Thoracic aorta (tissue), 2 donors: ENCODE results near the gene SHLD2. TPM values are rescaled to one million over a fixed set of nuclear protein-coding genes. Genes with fewer than 3 reads are reported as not detected.
A peak's percentile ranks its signal among the peaks of the same experiment; 100 is the strongest.
"Not testable (repeated sequence)": the region's sequence is repeated elsewhere in the genome, so short reads cannot be mapped to it uniquely, and the experiment has no call there.

Experiments
- ATAC-seq: fragments of 150-250 bp; one replicate; pipeline ENCODE4 v1.8.0; 2017; ENCODE audit warnings: low read depth; ENCODE audit not compliant: insufficient number of reproducible peaks, low FRiP score
- DNase-seq: peaks from one replicate; pipeline ENCODE4 v3.0.0-alpha.2; 2020; ENCODE audit warnings: low spot score
- H3K27ac ChIP-seq, 2 donors: fragments of 200-600 bp; sonication (generic); 1 replicate in 1 of 2; 2 replicates in 1 of 2; pipeline ENCODE4 v1.5.1; 2016; ENCODE audit warnings: mild to moderate bottlenecking in 2 of 2, moderate library complexity in 2 of 2
- H3K27me3 ChIP-seq: fragments of 200-600 bp; sonication (generic); replicated peaks from 2 replicates; pipeline ENCODE4 v1.6.0; 2016; ENCODE audit warnings: mild to moderate bottlenecking; ENCODE audit not compliant: insufficient read depth
- H3K36me3 ChIP-seq: fragments of 200-600 bp; sonication (generic); one replicate; pipeline ENCODE4 v1.5.1; 2016
- H3K4me1 ChIP-seq, 2 donors: fragments of 200-600 bp; sonication (generic); 1 replicate in 1 of 2; 2 replicates in 1 of 2; pipeline versions ENCODE4 v1.5.1 to v1.6.0; 2016; ENCODE audit warnings: low read depth in 2 of 2, mild to moderate bottlenecking in 1 of 2; ENCODE audit not compliant: control insufficient read depth in 1 of 2
- H3K4me3 ChIP-seq: fragments of 200-600 bp; sonication (generic); 2 replicates; pipeline ENCODE4 v1.5.1; 2016; ENCODE audit warnings: mild to moderate bottlenecking
- H3K9me3 ChIP-seq: fragments of 200-600 bp; sonication (generic); 2 replicates; pipeline ENCODE4 v1.5.1; 2016
- CTCF ChIP-seq: fragments of 200-600 bp; sonication (generic); IDR thresholded peaks from one replicate; pipeline ENCODE4 v1.5.1; 2019; ENCODE audit warnings: antibody characterized with exemption
- total RNA-seq, 2 donors: library from RNA; depleted of rRNA; stranded (reverse); fragments of >200 nt; gene quantifications; one replicate each; pipeline versions ENCODE4 v1.1.0 to v1.2.3, GENCODE V29; 2016

SHLD2 gene
- total RNA-seq, 2 donors from 2014 or later = 18.1 to 28.9 TPM

GRCh38 chr10:87137478-87137877 is 42.5 kb downstream of the SHLD2 start:
- not testable (repeated sequence) for H3K27ac ChIP-seq, DNase-seq, H3K4me3 ChIP-seq, H3K27me3 ChIP-seq, ATAC-seq, H3K36me3 ChIP-seq, H3K4me1 ChIP-seq, H3K9me3 ChIP-seq

DNA sequence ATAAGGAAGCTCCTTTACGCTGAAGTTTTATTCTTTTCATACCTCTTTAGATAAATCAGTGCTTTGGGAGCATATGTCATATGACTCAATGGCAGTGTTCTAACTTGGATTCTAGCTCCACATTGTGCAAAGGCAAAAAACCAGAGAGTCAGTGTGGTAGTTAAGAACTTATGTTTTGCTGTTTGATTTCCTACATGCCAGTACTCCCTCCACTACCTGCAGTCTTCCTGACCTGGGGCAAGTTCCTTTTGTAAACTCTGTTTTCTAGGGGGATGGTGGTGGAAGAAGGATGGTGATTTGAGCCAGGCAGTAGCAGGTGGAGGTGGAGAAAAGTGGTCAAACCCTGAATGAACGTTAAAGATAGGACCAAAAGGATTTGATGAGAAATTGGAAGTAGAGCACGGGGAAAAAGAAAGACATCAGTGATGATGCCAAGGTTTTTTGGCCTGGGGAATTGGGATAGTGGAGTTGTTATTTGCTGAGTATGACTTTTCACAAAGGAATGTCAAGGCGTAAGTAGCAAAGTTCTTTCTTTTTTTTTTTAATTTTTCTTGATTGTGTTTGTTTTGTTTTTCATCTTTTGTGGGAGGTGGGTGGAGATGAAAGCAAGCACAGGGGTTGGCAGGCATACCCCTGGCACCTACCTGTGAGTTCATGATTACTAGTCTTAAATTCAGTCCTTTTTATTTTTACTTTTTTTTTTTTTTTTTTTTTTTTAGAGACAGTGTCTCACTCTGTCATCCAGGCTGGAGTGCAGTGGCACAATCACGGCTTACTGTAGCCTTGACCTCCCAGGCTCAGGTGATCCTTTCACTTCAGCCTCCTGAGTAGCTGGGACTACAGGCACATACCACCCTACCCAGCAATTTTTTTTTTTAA is 47.5 kb downstream of the SHLD2 start:
- H3K27me3 ChIP-seq, H3K4me3 ChIP-seq, H3K4me1 ChIP-seq, H3K36me3 ChIP-seq, DNase-seq, ATAC-seq, H3K9me3 ChIP-seq: not testable (repeated sequence)
- peak overlapping the region in 1 of 2 donors; percentile 17 for H3K27ac ChIP-seq

GRCh38 chr10:87143109-87143418 is 48.1 kb downstream of the SHLD2 start:
- not testable (repeated sequence) for H3K4me1 ChIP-seq, H3K4me3 ChIP-seq, H3K27me3 ChIP-seq, ATAC-seq, H3K9me3 ChIP-seq, DNase-seq, H3K36me3 ChIP-seq
- peak overlapping the region in 1 of 2 donors; percentile 17 for H3K27ac ChIP-seq

DNA sequence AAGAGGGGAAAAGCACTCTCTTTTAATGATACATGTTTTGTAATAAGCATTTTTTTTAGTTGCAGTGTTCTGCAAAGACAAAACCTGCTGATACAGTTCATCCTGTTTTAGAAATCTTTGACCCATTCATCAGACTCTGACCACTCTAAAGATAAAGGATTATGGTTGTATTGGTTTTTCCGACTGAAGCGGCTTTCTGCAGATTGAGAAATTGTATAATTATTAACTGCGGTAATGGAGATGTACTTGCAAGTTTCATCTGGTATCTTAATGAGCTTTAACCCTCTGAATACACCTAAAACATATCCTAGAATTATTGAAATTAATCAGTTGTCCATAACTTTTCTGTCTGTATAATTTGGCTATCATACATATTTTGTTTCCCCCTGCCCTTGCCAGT is 50.6 kb downstream of the SHLD2 start:
- H3K9me3 ChIP-seq, ATAC-seq: not testable (repeated sequence)

DNA sequence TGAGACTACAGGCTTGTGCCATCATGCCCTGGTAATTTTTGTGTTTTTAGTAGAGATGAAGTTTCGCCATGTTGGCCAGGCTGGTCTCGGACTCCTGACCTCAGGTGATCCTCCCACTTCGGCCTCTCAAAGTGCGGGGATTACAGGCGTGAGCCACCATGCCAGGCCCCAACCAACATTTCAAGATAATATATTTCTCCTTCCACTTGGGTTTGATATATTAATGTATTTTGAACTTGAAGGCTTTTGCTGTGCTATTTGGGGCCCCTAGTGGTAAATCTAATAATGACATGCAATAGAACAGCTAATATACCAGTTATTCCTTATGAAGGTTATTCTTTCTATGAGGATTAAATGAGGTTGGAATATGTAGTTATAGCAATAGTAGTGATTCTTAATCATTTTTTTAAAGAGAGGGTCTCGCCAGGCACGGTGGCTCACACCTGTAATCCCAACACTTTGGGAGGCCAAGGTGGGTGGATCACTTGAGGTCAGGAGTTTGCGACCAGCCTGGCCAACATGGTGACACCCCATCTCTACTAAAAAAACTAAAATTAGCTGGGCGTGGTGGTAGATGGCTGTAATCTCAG is 54.1 kb downstream of the SHLD2 start:
- not testable (repeated sequence) for H3K27me3 ChIP-seq, H3K36me3 ChIP-seq, ATAC-seq, H3K27ac ChIP-seq, H3K4me3 ChIP-seq, DNase-seq, H3K9me3 ChIP-seq, H3K4me1 ChIP-seq
- TF ChIP-seq CTCF = peak; percentile 23

More for the DNA sequence above, 50.6 kb downstream of the SHLD2 start:
- not testable (repeated sequence) for H3K4me3 ChIP-seq, H3K36me3 ChIP-seq, DNase-seq, H3K4me1 ChIP-seq, H3K27me3 ChIP-seq, H3K27ac ChIP-seq

GRCh38 chr10:87151516-87151915 is 56.5 kb downstream of the SHLD2 start:
- H3K4me3 ChIP-seq, H3K27ac ChIP-seq, H3K4me1 ChIP-seq, DNase-seq, H3K27me3 ChIP-seq, ATAC-seq, H3K9me3 ChIP-seq, H3K36me3 ChIP-seq: not testable (repeated sequence)

DNA sequence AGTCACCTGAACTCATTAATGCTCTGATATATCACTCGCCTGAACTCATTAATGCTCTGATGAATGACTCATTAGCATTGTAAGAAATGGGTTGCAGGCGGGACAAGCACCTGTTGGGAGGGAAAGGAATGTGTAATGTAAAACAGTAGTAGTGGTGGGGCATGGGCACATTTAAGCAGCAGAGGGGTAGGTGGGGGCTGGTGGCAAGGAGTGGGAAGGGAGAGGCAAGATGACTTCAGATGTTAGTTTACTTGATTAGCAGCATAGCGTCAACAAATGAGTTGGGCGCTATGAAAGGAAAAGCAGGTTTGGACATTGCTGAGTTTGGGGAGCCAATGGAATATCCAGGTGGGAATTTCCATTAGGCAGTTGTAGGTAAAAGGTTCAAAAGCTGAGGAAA is 61.8 kb downstream of the SHLD2 start:
- not testable (repeated sequence) for H3K4me1 ChIP-seq, H3K4me3 ChIP-seq, H3K27ac ChIP-seq, H3K36me3 ChIP-seq, DNase-seq, ATAC-seq, H3K27me3 ChIP-seq, H3K9me3 ChIP-seq

DNA sequence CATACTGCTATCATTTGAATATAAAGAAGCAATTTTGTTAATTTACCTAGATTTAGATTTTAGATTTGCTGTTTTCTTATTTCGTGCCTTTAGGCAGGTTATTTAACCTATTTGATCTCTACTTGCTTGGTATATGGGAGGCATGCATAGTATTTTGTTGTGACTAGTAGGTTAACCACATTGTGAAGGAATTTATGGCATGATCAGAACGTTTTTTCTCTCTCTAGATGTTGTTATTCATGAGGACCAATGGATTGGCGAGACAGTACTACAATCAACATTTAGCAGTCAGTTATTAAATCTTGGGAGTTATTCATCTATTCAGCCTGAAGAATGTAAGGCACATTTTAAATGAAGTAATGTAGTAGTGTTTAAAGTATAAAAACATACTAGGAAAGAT is 62.8 kb downstream of the SHLD2 start:
- not testable (repeated sequence) for H3K27me3 ChIP-seq, H3K4me1 ChIP-seq, H3K4me3 ChIP-seq, DNase-seq, ATAC-seq, H3K9me3 ChIP-seq, H3K27ac ChIP-seq, H3K36me3 ChIP-seq

DNA sequence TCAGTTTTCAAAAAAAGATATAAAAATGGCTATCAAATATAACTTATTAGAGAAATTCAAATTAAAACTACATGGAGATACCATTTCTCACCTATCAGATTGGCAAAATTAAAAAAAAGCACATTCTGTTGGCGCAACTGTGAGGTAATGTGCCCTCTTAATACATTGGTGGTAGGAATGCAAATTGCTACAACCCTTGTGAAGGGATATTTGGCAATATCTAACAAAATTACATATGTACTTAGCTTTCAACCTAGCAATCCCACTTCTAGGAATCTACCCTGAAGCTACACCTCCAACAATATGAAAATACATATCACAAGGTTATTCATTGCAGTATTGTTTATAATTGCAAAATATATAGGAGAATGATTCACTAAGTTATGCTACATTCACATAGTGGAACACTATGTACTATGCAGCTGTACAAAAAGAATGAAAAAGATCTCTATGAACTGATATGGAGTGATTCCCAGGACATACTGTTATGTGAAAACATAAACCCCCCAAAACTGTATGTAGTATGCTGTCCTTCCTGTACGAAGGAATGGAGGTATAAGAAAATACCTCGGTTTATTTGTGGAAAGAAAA is 67.8 kb downstream of the SHLD2 start:
- H3K27me3 ChIP-seq, H3K4me3 ChIP-seq, H3K9me3 ChIP-seq, H3K4me1 ChIP-seq, H3K27ac ChIP-seq, ATAC-seq, H3K36me3 ChIP-seq, DNase-seq: not testable (repeated sequence)

DNA sequence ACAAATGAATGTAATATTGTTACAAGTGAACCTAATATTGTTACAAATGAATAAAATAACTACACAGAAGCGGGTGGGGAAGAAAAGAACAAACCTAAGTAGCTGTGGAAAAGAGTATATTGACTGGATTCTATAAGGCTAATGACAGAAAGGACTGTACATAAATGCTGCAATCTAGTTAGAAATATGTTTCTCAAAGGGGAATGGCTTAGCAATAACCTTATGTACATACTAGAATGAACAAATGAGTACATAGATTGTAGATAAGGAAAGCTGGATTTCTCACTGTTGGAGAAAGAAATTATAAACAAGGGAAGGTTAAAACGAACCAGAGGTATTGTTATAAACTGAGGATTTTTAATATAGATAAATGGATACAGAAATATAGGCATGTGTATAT is 68.4 kb downstream of the SHLD2 start:
- H3K27me3 ChIP-seq, ATAC-seq, DNase-seq, H3K36me3 ChIP-seq, H3K4me1 ChIP-seq, H3K4me3 ChIP-seq, H3K27ac ChIP-seq, H3K9me3 ChIP-seq: not testable (repeated sequence)

DNA sequence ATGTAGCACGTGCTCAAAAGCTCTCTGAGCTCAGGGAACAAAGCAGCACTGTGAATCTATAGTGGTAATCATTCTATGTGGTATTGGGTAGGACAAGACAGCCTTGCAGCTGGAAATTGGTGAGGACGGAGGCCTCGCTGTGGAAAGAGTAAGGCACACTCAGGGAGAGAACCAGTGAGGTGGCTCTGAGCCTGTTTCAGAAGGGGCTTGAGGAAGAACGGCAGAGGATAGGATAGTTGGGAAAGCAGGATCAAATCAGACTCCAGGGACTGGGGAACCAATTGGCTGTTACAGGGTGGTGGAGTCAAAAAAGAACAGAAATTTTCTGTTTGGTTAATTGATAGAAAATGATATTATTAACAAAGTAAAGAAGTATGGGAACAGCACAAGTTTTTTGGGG is 74.9 kb downstream of the SHLD2 start:
- H3K27ac ChIP-seq, H3K4me1 ChIP-seq, ATAC-seq: not testable (repeated sequence)

More for the DNA sequence above, 74.9 kb downstream of the SHLD2 start:
- not testable (repeated sequence) for H3K36me3 ChIP-seq, H3K9me3 ChIP-seq, DNase-seq, H3K27me3 ChIP-seq, H3K4me3 ChIP-seq
